GM12873 (cell line): Measurements from ENCODE around the gene TENM3.

Experiments used
- TF ChIP-seq, protein P1 (sequence below): IDR thresholded peaks from 2 replicates; pipeline ENCODE4 v1.5.1; 2012; ENCODE audit warnings: low read depth, mild to moderate bottlenecking, moderate library complexity, low read length, control low read depth; ENCODE audit not compliant: insufficient read depth; ENCODE audit errors: missing control alignments

Gene TENM3

DNA sequence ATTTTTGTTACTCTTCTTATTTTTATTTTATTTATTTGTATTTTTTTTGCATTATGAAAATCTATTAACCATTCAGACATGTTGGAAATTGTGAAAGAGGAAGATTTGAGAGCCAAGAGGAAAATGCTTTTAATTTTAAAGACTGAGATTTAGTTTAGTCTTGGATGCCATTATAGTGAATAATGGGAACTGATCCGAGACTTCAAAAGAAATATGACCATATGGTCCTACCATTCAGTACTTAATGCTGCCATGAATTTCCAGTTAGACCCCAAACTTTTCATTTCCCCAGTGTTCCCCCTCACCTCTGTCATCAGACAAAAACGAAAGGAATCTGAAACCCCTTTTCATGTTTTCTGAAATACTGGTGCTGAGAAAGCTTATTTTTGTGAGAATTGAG, 95.5 kb downstream of the TENM3 start:
- TF ChIP-seq, protein P1, sequence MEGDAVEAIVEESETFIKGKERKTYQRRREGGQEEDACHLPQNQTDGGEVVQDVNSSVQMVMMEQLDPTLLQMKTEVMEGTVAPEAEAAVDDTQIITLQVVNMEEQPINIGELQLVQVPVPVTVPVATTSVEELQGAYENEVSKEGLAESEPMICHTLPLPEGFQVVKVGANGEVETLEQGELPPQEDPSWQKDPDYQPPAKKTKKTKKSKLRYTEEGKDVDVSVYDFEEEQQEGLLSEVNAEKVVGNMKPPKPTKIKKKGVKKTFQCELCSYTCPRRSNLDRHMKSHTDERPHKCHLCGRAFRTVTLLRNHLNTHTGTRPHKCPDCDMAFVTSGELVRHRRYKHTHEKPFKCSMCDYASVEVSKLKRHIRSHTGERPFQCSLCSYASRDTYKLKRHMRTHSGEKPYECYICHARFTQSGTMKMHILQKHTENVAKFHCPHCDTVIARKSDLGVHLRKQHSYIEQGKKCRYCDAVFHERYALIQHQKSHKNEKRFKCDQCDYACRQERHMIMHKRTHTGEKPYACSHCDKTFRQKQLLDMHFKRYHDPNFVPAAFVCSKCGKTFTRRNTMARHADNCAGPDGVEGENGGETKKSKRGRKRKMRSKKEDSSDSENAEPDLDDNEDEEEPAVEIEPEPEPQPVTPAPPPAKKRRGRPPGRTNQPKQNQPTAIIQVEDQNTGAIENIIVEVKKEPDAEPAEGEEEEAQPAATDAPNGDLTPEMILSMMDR, result no peak

DNA sequence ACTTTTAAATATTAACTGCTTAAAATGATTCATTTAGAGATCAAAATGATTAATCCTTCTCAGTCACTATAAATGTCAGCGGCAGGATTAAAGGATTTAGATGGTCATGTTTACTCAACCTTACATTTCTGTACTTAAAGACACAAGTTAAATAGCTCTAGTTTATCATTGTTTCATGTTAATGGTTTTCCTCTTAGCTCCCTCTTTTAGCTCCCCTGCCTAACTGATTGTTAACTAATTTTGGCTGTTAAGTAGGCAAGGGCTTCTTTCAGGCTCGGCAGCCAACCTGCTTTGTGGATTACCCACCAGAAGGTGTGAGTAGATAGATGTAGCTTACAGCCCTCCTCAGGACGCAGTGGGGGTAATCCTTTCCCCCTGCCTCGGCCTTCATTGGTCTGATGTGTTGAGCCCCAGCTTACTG, 96.0 kb downstream of the TENM3 start:
- TF ChIP-seq, protein P1, result no peak

DNA sequence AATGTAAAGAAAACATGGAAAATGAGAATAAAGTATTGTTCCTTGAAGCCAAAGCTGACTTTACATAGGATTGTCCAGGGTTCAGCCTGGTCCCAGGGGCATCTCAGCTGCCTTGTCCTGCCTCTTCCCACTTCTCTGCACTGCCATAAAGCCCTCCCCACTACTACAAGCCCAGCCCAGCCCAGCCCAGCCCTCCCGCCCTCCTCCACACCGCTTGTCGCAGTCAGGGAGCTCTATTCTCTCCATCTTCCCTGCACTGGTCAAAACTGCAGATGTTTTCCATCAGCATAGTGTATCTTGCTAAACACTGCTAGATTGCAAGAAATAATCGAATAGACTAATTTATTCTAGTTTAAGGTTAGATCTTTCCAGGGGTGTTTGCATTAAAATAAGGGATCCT, 100.3 kb downstream of the TENM3 start:
- TF ChIP-seq, protein P1, result no peak

DNA sequence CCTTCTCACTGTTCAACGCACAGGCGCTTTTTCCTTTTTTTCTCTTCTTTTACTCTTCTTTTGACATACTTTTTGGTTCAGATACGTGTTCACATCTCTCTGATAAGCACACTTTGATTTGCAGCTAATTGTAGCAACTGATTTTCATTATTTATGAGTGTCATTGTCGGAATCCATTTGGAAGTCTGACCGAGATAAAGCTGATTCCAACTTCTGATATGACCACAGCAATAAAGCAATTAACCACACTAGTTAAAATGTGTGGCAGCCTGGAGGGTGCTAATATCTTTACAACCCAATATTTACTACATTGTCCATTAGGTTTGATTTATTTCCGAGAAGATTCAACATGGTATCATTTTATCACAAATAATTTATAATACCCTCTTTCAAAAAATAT, 101.8 kb downstream of the TENM3 start:
- TF ChIP-seq, protein P1, result no peak

DNA sequence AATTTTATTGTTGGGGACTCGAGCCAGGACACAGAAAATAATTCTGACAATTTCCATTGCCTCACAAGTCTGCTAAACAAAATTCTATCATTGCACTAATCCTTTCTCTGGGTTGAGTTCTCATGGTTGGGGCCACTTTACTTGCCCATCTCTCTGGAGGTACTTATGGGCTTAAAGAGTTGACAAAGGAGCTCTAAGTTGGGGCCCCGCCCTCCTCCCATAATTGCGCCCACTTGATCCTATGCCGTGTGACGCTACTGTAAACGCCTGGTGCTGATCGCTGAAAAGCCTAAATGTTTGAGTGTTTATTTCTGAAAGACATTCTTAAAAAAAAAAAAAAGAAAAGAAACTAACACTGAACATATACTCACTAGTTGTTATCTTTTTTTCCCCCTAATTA, 103.0 kb downstream of the TENM3 start:
- TF ChIP-seq, protein P1, result no peak

DNA sequence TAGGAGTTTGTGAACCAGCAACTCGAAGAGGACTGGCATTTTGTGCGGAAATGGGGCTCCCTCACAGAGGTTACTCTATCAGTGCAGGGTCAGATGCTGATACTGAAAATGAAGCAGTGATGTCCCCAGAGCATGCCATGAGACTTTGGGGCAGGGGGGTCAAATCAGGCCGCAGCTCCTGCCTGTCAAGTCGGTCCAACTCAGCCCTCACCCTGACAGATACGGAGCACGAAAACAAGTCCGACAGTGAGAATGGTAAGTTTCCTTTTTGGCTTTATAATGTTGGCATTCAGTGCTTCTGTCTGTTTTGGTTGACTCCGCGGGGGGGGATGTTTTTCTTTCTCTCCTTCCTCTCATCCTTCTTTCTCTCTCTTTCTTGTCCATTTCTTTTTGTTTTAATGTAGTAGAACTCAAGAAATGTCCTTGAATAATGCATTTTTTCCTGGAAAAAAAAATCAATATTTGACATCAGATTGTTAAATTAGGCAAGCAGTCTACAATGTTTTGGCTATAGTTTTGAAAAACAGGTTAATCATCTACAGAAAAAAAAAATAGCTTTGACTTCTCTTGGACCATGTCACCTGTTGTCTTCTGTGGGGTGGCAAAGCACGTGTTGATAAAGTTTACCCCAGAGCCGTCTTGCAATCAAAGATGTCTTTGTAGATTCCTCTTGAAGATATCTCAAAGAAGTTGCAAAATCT, 103.6 kb downstream of the TENM3 start:
- TF ChIP-seq, protein P1, result no peak

DNA sequence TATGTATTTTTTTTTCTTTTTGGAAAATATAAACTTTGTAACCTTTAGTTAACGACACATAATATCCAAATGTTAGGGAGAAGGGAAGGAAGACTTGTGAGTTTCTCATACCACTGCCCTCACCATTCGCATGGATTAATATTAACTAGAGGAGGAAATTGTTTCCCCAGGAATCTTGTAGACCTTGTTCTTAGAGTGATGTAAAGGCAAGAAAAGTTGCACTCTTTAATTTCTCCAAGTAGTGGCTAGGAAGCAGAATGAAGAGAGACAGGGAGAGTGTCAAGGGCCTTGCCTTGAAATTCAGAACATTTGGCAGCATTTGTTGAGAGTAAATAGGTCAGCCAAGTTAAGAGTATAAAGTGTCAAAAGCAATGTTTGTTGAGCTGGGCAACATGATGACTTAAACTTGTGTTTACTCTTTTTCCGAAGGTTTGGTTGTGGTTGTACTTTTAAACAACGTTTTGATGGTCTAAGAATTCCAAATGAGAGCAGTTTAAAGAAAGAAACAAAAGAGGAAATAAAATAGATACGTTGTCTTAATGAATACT, 105.7 kb downstream of the TENM3 start:
- TF ChIP-seq, protein P1, result no peak
